ENCODE results near the gene AMPD2.

AMPD2 gene

DNA sequence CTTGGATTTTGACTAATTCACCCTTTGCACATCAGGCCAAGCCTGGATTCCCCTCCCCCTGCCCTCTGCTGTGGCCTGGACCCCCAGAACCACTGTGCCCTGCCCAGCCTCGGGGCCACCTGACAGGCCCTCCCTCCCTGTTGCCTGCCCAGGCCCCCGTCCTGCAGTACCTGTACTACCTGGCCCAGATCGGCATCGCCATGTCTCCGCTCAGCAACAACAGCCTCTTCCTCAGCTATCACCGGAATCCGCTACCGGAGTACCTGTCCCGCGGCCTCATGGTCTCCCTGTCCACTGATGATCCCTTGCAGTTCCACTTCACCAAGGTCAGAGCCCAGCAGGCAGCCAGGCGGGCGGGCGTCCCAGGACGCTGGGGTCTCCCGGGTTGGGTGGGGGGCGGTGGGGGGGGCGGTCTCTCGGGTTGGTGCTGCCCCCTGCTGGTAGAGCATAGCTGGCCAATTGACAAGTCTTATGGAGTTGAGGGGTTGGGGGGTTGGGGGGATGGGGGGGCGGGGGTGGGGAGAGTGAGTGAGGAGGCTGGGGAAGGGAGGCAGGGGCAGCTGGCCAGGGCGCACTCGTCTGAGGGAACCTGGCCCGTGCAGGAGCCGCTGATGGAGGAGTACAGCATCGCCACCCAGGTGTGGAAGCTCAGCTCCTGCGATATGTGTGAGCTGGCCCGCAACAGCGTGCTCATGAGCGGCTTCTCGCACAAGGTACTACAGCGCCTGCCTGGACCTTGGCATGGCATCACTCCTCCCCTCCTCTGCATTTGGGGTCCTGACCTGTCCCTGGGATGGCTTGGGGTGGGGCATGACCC, 10.7 kb downstream of the AMPD2 start:
- POLR2A ChIA-PET, result interaction anchor here (1.5 kb wide), 1 partner anchor 82 kb away, joined by 7 read pairs; the partner anchor contains the start of gene GNAI3
- no peak for DNase-seq (ENCODE audit: low read depth, low spot score)

DNA sequence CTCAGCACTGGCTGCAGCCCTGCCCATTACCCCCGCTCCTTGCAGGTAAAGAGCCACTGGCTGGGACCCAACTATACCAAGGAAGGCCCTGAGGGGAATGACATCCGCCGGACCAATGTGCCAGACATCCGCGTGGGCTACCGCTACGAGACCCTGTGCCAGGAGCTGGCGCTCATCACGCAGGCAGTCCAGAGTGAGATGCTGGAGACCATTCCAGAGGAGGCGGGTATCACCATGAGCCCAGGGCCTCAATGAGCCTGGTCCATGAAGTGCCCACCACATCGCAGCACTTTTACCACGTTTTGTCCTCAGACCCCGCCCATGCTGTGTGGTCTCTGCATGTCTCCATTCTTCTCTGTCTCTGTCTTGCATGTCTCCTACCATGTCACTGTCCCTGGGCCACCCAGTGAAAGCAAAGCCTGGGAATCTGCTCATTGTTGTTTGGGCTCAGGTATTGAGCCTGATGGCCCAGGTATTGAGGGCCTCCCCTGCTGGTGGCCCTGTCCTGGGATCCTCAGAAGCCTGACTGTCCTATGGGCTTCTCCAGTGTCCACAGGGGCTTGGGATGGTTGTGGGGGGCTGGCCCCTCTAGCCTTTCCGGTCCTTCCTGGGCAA, 11.4 kb downstream of the AMPD2 start:
- POLR2A ChIA-PET, result interaction anchor here (1.5 kb wide), 1 partner anchor 83 kb away, joined by 7 read pairs; the partner anchor contains the start of gene GNAI3
- no peak overlapping the region for H3K4me3 ChIP-seq (ENCODE audit: low read depth, low read length)
- no peak for DNase-seq (ENCODE audit: low read depth, low spot score)
- TF ChIP-seq, protein P1, sequence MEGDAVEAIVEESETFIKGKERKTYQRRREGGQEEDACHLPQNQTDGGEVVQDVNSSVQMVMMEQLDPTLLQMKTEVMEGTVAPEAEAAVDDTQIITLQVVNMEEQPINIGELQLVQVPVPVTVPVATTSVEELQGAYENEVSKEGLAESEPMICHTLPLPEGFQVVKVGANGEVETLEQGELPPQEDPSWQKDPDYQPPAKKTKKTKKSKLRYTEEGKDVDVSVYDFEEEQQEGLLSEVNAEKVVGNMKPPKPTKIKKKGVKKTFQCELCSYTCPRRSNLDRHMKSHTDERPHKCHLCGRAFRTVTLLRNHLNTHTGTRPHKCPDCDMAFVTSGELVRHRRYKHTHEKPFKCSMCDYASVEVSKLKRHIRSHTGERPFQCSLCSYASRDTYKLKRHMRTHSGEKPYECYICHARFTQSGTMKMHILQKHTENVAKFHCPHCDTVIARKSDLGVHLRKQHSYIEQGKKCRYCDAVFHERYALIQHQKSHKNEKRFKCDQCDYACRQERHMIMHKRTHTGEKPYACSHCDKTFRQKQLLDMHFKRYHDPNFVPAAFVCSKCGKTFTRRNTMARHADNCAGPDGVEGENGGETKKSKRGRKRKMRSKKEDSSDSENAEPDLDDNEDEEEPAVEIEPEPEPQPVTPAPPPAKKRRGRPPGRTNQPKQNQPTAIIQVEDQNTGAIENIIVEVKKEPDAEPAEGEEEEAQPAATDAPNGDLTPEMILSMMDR (IDR thresholded peaks at IDR 0.05; ENCODE audit: insufficient read depth, low read length, missing control alignments), result no peak
- CTCF ChIA-PET, result interaction anchor here (1.1 to 21.8 kb wide), 13 partner anchors 5 to 353 kb away, joined by 3 to 381 read pairs (median 5); partner anchors contain the start of genes AMPD2, GNAI3, GNAT2 and GPR61

More for the DNA sequence above, 10.7 kb downstream of the AMPD2 start:
- no peak overlapping the region for H3K4me3 ChIP-seq (ENCODE audit: low read depth, low read length)
- TF ChIP-seq, protein P1 (IDR thresholded peaks at IDR 0.05; ENCODE audit: insufficient read depth, low read length, missing control alignments), result no peak
- CTCF ChIA-PET, result interaction anchor here (0.9 to 21.8 kb wide), 15 partner anchors 4 to 354 kb away, joined by 3 to 381 read pairs (median 4); partner anchors contain the start of genes AMPD2, GNAI3, GNAT2 and GPR61

DNA sequence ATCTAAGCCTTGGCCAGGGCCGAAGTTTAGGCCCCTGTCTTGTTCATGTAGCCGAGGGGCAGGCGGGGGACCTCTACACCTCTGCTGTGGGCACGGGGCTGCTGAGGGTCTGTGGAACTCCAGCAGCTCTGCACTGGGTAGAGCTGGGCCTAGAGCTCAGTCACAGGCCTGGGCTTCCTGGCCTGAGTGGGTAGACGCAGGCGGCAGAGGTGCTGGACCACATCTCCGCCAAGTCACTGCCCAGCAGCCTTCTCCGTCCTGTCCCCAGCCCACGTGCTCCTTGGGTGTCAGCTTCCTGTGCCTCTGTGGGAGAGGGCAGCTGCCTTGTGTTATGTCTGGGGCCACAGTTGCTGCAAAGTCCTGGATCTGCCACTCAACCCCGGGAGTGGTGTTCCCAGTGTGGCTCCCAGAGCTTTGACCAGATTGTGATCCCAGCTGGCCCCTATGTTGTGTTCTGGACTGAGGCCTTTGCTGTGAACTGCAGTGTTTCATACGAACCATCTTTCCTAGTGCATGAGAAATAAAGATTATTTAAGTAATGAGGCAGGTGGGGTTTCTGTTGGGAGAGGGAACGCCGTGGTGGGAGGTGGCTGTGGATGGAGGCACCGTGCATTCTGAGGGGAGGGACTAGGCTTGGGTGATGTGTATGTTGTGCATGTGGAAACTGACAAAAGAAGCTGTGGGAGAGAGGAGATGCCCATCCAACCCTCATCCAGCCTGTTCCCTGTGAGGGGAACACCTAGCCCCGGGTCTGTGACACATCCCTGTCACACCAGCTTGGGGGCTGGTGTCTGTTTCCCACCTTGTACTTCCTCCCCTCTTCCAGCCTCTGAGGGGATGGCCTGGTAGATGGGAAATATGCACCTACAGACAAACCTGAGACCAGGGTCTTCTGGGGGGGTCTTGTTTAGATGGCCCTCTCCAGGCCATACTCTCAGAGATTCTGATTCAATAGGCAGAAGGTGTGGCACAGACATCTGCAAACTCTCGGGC, 12.2 kb downstream of the AMPD2 start:
- ChIA-PET CTCF (interaction anchor here (1.1 to 21.8 kb wide), 9 partner anchors 5 to 352 kb away, joined by 3 to 381 read pairs (median 7); partner anchors contain the start of genes AMPD2, GNAI3, GNAT2 and GPR61), POLR2A (no interaction called here)
- DNase-seq (ENCODE audit: low read depth, low spot score), result no peak
- TF ChIP-seq, protein P1 (IDR thresholded peaks at IDR 0.05; ENCODE audit: insufficient read depth, low read length, missing control alignments), result no peak
- H3K4me3 ChIP-seq (ENCODE audit: low read depth, low read length), result no peak overlapping the region

DNA sequence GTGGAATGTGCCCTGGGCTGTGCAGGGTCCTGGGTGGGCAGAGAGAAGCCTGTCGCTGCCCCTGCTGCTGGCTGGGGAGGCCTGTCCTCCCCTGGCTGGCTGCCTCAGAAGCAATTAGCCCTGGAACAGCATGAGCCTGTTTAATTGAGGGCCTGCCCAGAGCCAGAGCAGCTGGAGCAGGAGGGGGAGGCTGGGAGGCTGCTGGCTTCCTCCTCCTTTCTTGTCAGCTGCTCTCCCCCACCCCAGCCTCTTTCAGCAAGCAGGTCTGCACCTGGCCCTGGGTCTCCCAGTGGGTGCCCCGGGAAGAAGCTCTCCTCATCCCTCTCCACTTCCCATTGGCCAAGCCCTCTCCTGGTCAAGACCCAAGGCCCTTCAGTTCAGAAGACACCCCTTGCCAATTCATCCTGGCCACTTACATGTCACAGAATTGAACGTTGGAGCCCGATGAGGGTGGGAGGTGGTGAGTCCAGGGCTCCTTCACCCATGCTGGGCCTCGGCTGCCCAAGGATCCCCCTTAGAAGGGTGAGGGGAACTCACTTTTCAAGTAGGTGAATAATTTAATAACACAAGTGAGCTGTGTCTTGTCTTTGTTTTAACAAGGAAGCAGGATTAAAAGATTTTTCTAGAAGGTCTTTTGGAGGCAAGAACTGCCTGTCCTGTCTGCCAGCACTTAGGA, 13.2 kb downstream of the AMPD2 start:
- TF ChIP-seq, protein P1 (IDR thresholded peaks at IDR 0.05; ENCODE audit: insufficient read depth, low read length, missing control alignments), result no peak
- POLR2A ChIA-PET, result no interaction called here
- CTCF ChIA-PET, result interaction anchor here (0.9 to 21.8 kb wide), 8 partner anchors 5 to 352 kb away, joined by 3 to 830 read pairs (median 358); partner anchors contain the start of genes AHCYL1, AMPD2, GNAI3 and GNAT2
- no peak overlapping the region for H3K4me3 ChIP-seq (ENCODE audit: low read depth, low read length)
- DNase-seq (ENCODE audit: low read depth, low spot score), result no peak

DNA sequence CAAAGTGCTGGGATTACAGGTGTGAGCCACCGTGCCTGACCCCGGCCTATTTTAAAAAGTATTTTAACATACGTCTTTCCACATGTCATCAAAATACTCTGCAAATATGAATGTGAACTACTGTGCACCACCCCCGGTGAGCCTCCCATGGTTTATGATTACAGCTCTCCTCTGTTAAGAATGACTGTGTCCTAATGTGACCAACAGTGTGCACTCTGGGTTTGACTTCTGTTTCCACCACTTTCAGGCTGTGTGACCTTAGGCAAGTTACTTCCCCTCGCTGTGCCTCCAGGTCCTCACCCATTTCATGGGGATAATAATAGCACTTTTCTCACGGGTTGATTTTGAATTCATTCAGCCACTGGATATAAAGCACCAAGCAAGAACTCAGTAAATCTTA, 14.7 kb downstream of the AMPD2 start:
- ChIA-PET POLR2A (no interaction called here), CTCF (interaction anchor here (11.9 to 21.8 kb wide), 5 partner anchors 4 to 140 kb away, joined by 344 to 830 read pairs (median 371); partner anchors contain the start of genes AMPD2, GNAT2, GPR61 and GSTM4)
- TF ChIP-seq, protein P1 (IDR thresholded peaks at IDR 0.05; ENCODE audit: insufficient read depth, low read length, missing control alignments), result no peak
- no peak overlapping the region for H3K4me3 ChIP-seq (ENCODE audit: low read depth, low read length)
- DNase-seq (ENCODE audit: low read depth, low spot score), result no peak

Data from AG04449 (cell line).